GM19023 (cell line): ENCODE data around the gene SDHA.
"Not testable (repeated sequence)": the region's sequence is repeated elsewhere in the genome, so short reads cannot be mapped to it uniquely, and the experiment has no call there.

Experiments
- ATAC-seq: cut with Tn5 transposase; IDR thresholded peaks from one replicate; pipeline ENCODE4 v1.9.1; 2021; ENCODE audit warnings: mild to moderate bottlenecking, moderate library complexity; ENCODE audit not compliant: unreplicated experiment

The SDHA gene

GRCh38 chr5:196350-196749, 21.8 kb upstream of the SDHA start:
- ATAC-seq, result no peak

- not testable (repeated sequence) for ATAC-seq
These were observed 21.1 kb upstream of the SDHA start for GRCh38 chr5:197031-197430.

DNA sequence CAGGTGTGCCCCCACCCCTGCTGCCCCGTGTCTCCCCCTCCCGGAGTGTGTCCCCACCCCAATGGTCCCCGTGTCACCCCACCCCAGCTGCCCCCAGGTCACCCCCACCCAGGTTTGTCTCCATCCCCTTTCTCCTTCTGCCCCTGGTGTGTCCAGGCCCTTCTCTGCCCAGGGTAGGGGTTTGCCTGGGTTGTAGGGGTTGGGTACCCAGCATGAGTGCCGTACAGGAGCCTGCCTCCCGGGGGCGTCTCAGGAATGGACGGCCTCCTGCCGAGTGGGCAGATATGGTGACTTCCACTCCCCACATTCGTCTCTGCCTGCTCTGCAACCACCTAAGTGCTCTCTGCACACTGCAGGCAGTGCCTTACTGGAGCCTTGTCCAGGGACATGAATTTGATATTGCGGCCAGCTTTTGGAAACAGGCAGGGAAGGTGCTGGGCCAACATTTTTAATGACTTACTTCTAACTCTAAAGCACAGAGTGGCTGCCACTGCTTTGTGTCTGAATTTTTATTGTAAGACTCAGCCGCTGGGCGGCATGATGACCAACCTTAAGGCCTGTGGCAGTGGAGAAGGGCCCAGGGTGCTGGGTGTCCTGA, 20.1 kb upstream of the SDHA start:
- ATAC-seq, result no peak

DNA sequence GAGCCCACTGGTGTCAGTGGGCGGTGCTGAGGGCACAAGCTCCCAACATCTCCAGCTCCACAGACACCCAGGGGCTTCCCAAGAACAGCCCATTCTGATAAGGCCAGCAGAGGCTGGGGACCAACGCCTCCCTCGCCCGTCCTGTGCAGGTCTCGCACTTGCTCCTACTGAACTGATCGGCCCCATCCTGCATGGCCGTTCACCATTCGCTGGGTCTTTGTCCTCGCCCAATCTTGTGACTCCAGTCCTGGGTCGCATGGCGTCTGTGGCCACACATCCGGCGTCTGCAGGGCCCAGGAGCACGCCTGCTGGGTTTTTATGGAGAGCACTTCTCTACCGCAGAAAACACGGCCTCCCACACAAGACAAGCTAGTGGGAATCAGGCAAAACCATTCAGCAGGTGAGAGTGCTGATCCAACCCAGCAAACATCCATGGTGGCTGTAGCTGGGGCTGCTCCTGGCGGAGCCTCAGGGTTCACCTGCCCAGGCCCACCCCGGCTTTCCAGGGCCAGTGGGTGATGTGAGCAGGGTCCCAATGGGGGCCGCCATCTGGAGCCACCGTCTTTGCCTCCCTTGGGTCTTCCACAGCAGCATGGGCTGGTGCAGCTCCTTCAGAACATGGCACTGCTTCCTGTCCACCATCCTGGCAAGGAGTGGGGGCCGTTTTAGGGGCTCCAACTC, 19.5 kb upstream of the SDHA start:
- ATAC-seq, result no peak

- no peak for ATAC-seq
These were observed 18.7 kb upstream of the SDHA start for GRCh38 chr5:199197-199949.

GRCh38 chr5:199950-200645, 18.0 kb upstream of the SDHA start:
- no peak for ATAC-seq

DNA sequence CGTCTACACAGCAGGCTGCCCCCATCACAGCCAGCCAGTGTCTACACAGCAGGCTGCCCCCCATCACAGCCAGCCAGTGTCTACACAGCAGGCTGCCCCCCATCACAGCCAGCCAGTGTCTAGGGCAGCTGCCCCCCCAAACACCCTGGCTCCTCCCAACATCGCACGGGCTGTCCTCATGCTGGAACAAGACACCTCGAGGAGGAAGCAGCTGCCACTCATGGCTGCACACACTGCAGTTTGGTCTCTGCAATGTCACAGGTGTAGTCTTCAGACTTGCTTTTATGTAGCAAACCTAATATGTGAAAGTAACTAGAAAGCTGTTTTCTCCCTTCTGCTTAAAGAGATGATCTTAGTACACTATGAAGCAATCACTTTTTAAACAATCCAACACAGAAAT, 17.1 kb upstream of the SDHA start:
- no peak for ATAC-seq

GRCh38 chr5:201672-202071, 16.4 kb upstream of the SDHA start:
- ATAC-seq, result no peak

DNA sequence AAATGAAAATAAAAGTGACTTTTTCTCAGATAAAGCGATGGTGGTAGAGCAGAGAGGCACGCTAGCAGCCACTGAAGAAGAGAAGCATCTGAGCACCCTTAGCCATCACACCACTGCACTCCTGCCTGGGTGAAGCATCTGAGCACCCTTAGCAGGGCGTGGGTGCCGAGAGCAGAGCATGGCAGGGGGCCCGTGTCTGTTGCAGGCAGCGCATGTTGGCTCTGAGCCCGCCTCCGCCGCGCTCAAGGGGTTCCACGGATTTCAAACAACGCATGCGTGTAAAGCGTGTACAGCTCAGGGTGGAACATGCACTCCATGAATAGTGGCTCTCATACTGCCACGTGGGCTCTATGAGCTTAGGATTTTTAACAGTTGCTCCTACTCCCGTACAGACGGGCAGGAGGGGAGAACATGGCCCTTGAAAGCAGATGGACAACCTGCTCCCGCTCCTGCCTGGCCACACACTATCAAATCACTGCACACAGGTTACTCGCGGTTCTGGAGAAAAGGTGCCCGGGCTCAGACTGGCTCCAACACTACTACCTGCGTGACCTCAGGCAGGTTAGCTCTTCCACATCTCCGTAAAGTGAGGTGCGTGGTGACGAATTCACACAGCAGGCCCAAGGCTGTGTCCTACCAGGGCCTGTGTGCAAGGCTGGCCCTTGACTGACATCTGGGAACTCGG, 14.7 kb upstream of the SDHA start:
- no peak for ATAC-seq

GRCh38 chr5:204001-204400, 14.1 kb upstream of the SDHA start:
- ATAC-seq, result no peak

DNA sequence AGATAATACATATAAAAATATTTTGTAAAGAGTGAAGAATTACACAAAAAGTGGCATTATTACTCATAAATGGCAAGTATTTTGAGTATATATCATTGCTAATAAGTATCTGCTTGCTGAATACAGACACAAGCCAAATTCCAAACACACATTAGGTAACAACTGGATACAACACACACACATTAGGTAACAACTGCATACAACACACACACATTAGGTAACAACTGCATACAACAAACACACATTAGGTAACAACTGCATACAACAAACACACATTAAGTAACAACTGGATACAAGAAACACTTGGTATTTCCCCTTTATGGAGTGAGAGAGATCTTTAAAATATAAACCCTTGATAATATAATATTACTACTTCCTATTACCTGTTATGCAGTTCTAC, 13.7 kb upstream of the SDHA start:
- no peak for ATAC-seq

GRCh38 chr5:204966-205670, 13.0 kb upstream of the SDHA start:
- no peak for ATAC-seq

DNA sequence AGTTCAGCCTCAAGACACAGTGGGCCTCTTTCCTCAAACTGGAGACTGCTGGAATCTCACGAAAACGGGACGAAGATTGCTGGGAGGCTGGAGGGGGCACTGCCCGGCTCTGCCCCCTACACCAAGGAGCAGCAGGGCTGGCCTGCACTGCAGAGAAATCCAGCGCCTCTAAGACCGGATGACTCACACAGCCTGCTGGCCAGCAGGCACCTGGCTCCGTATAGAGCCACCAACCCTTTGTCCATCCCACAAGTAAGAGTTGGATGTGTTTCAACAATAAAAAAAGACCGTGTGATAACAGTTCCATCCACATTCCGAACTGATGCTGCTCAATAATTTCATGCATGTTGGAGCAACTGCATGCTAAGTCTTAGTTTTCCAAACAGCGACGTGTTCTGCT, 11.7 kb upstream of the SDHA start:
- no peak for ATAC-seq

- ATAC-seq, result no peak
These were observed 11.1 kb upstream of the SDHA start for GRCh38 chr5:206927-207536.

- no peak for ATAC-seq
These were observed 10.5 kb upstream of the SDHA start for GRCh38 chr5:207599-207998.

DNA sequence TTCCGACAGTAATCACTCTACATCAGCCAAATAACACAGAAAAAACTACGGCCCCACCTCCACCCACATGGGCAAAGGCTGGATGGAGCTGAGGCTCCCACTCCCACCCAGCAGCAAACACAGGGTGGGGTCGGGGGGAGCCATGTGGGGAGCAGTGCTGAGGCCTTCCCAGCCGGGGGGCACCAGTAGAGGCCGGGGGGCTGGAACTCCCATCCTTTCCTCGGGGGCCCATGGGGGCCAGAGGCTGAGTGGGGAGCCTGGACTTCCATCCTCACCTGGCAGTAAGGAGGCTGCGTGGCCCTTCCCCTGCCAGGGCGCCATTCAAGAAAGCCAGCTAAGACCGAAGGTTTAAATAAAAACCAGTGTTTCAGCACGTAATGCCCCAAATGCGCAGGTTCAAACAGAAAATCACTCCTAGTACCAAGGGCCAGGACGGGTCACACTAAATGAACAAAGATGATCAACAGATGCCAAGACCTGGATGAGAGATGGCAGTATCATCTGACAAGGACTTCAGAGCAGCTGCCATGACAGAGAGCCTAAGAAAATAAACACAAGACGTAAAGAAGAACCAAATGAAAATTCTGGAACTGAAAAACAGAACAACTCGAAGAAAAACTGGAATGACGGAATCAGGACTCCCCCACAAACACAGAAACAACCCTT, 9.5 kb upstream of the SDHA start:
- ATAC-seq, result no peak

- ATAC-seq, result no peak
These were observed 4.2 kb upstream of the SDHA start for GRCh38 chr5:213803-214395.

- not testable (repeated sequence) for ATAC-seq
These were observed 2.9 kb upstream of the SDHA start for GRCh38 chr5:215256-215655.

DNA sequence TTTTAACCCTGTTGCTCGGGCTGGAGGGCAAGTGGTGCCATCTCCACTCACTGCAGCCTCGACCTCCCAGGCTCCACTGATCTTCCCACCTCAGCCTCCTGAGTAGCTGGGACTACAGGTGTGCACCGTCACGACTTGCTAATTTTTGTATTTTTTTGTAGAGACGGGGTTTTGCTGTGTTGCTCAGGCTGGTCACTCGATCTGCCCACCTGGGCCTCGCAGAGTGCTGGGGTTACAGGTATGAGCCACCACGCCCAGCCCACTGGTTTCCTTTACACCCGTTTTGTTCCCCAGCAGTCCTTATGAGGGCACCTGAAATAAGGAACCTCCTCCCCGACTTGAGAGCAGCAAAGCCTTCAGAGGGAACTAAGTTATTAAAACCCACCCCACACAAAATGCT, 2.0 kb upstream of the SDHA start:
- ATAC-seq, result not testable (repeated sequence)
